ENCODE measurements around the gene TAS2R7. TPM values are rescaled to one million over a fixed set of nuclear protein-coding genes. Genes with fewer than 3 reads are reported as not detected.

TAS2R7 gene, protein sequence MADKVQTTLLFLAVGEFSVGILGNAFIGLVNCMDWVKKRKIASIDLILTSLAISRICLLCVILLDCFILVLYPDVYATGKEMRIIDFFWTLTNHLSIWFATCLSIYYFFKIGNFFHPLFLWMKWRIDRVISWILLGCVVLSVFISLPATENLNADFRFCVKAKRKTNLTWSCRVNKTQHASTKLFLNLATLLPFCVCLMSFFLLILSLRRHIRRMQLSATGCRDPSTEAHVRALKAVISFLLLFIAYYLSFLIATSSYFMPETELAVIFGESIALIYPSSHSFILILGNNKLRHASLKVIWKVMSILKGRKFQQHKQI
- not detected in 2 replicates for total RNA-seq

DNA sequence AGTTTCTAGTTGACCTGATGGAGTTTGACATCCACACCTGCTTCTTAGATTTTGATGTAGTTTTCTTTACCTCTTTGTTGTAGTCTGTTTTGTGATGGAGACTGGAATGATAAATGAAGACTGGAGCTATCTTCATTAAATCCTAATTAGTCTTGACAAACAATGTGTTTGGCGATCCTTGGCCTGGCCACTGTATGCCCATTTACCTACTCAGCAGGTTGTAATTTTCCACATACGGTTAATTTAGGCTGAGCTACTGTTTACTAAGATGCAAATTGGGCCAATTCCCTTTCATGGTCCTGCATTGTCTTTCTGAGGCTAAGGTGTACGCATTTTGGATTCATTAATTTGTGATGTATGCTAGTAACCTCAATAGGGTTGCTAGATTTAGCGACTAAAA is at the start of gene TAS2R7:
Gene TAS2R7 (minus strand): TSS at position 41 of the 400 bp plus-strand sequence. CDS start 57 bp downstream, outside the sequence.

DNA sequence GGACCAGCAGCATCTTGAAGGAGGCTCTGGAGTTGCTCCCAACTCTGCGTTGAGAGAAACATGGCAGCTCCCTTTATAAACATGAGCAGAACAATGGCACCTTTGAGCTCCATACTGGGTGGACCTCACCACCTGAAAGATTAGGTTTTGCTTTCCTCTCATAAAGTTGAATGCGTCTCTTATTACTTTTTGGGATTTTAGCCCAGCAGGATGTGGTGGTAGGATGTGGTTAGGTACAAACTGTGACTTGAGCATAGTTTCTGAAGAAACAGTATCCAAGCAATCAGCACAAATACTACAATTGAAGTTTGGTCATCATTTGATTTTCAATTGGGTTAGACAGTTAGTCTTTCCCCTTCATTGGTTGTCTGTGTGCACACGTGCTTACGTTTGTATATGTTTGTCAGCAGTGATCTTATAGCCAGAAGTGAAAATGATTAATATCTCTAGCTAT is 47.0 kb upstream of the TAS2R7 start, which contains the start of gene PRR4:
Gene PRR4 (minus strand): TSS at position 51 of the 454 bp plus-strand sequence. CDS start 38 bp downstream, at position 13.

DNA sequence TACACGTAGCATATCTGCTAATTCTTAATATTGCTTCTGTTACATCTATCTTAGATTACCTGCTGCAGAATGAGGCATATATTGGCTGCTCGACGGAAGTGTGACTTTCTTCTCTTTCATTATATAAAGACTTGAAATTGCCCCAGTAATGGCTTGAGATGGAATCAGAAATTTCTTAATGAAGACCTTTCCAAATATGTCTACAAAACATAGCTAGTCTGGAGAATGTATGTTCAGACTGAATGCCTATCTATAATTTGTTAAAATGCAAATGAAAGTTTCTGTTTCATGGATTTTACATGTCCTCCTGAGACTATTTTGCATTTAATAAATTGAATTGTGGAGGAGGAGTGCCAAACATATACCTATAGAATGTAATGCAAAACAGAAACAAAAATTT is 23.8 kb upstream of the TAS2R7 start, which contains the start of gene TAS2R10:
Gene TAS2R10 (minus strand): TSS at position 101 of the 400 bp plus-strand sequence. CDS start 89 bp downstream, at position 12.

DNA sequence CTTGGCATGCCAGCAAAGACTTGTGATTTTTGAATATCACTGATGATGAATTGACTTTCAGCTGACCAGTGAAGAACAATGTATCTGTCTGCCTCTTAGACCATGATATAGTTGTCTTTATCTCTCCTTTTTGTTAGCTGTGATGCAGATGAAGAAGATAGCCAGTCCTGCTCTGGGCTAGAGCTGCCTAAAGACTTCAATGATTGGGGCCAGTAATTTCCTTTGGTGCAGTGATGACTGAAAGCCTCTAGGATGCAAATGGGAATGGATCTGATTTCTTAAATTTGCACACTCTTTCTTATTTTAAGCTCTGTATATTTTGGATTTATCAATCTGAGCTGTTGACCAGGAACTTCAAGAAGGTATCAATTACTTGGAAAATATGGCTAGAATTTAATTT is 7.6 kb upstream of the TAS2R7 start, which contains the start of gene TAS2R9:
Gene TAS2R9 (minus strand): TSS at position 101 of the 400 bp plus-strand sequence. CDS start 93 bp downstream, at position 8.

DNA sequence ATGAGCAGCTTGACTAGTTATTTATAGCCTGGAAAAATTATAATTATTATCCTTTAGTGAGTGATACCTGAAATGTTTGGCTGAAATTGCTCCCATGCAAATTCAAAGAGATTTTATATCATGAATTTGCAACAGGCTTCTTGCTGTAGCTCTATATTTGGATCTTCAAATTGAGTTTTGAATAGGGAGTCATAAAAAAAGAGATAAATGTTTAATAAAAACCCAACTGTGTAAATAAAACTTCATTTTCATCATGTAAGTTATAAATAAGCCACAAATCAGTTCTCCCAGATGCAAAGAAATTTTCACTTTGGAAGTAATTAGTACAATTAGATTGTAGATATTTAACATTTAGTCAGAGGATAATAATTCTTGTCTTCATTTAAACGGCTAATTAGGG is 4.8 kb upstream of the TAS2R7 start, which contains the start of gene TAS2R8:
Gene TAS2R8 (minus strand): TSS at position 101 of the 400 bp plus-strand sequence. CDS start 306 bp downstream, outside the sequence.

Other genes with a start within 250 kb of the TAS2R7 start
- gene MAGOHB, start 189.0 kb downstream of the TAS2R7 start, total RNA-seq, result 14.4 and 15.3 TPM in 2 replicates
- 1.2 and 2.1 TPM in 2 replicates for gene STYK1, start 128.6 kb downstream of the TAS2R7 start, total RNA-seq
- 318 and 422 TPM in 2 replicates for gene YBX3, start 79.3 kb downstream of the TAS2R7 start, total RNA-seq
- gene TAS2R8, start 4.7 kb upstream of the TAS2R7 start, total RNA-seq, result not detected in 2 replicates
- gene TAS2R9, start 7.5 kb upstream of the TAS2R7 start, total RNA-seq, result not detected in 2 replicates
- gene TAS2R10, start 23.7 kb upstream of the TAS2R7 start, total RNA-seq, result 0.31 TPM in 1 of 2 replicates, not detected in the other
- 0.31 TPM in 1 of 2 replicates, not detected in the other for gene PRR4, start 46.8 kb upstream of the TAS2R7 start, total RNA-seq
- gene PRH1, start 81.6 kb upstream of the TAS2R7 start, total RNA-seq, result 0.76 and 9.7 TPM in 2 replicates
- not detected in 2 replicates for gene TAS2R13, start 106.9 kb upstream of the TAS2R7 start, total RNA-seq
- not detected in 2 replicates for gene PRH2, start 126.6 kb upstream of the TAS2R7 start, total RNA-seq
- 0.19 and 0.70 TPM in 2 replicates for gene TAS2R14, start 136.6 kb upstream of the TAS2R7 start, total RNA-seq
- gene TAS2R50, start 184.3 kb upstream of the TAS2R7 start, total RNA-seq, result not detected in 2 replicates
- 0.08 and 0.19 TPM in 2 replicates for gene TAS2R20, start 195.7 kb upstream of the TAS2R7 start, total RNA-seq
- 0.39 TPM in 1 of 2 replicates, not detected in the other for gene TAS2R19, start 220.0 kb upstream of the TAS2R7 start, total RNA-seq
- 0.39 TPM in 1 of 2 replicates, not detected in the other for gene TAS2R31, start 228.8 kb upstream of the TAS2R7 start, total RNA-seq